ENCODE results near the gene MDH2.
"Not testable (repeated sequence)": the region's sequence is repeated elsewhere in the genome, so short reads cannot be mapped to it uniquely, and the experiment has no call there.

Gene MDH2

GRCh38 chr7:76047811-76048667, at the start of gene MDH2, which contains the start of gene STYXL1:
TSS of gene MDH2 (plus strand) at chr7:76048106. CDS start at chr7:76048161, 55 bp downstream.
TSS of gene STYXL1 (minus strand) at chr7:76048000. CDS start at chr7:76030523, 17,477 bp downstream.
- DNase-seq: peak; percentile 82 to 83

GRCh38 chr7:76000566-76000965, 47.3 kb upstream of the MDH2 start:
- DNase-seq: no peak

- DNase-seq: no peak
Observed at GRCh38 chr7:76002139-76002538, 45.8 kb upstream of the MDH2 start.

GRCh38 chr7:76002822-76003221, 45.1 kb upstream of the MDH2 start:
- DNase-seq: no peak

- no peak for DNase-seq
Observed at GRCh38 chr7:76003351-76003750, 44.6 kb upstream of the MDH2 start.

GRCh38 chr7:76005004-76005403, 42.9 kb upstream of the MDH2 start:
- DNase-seq: not testable (repeated sequence)

- no peak for DNase-seq
Observed at GRCh38 chr7:76008156-76008687, 39.7 kb upstream of the MDH2 start.

- DNase-seq: no peak
Observed at GRCh38 chr7:76009672-76010600, 38.0 kb upstream of the MDH2 start.

GRCh38 chr7:76011442-76011861, 36.5 kb upstream of the MDH2 start:
- DNase-seq: no peak

GRCh38 chr7:76016191-76016947, 31.5 kb upstream of the MDH2 start:
- no peak for DNase-seq

GRCh38 chr7:76018520-76018919, 29.4 kb upstream of the MDH2 start:
- DNase-seq: not testable (repeated sequence)

GRCh38 chr7:76020031-76020714, 27.7 kb upstream of the MDH2 start:
- DNase-seq: peak; percentile 46 to 64

- no peak for DNase-seq
Observed at GRCh38 chr7:76022026-76022780, 25.7 kb upstream of the MDH2 start.

GRCh38 chr7:76023002-76023401, 24.9 kb upstream of the MDH2 start:
- no peak for DNase-seq

- DNase-seq: not testable (repeated sequence)
Observed at GRCh38 chr7:76029682-76030081, 18.2 kb upstream of the MDH2 start.

GRCh38 chr7:76031964-76032363, 15.9 kb upstream of the MDH2 start:
- no peak for DNase-seq

- no peak for DNase-seq
Observed at GRCh38 chr7:76037310-76037709, 10.6 kb upstream of the MDH2 start.

- DNase-seq: no peak
Observed at GRCh38 chr7:76040126-76040525, 7.8 kb upstream of the MDH2 start.

- DNase-seq: no peak
Observed at GRCh38 chr7:76044375-76044865, 3.5 kb upstream of the MDH2 start.

- DNase-seq: no peak
Observed at GRCh38 chr7:76047305-76047810, 548 bp upstream of the MDH2 start.

- DNase-seq: peak in 1 of 2 experiments; percentile 11
Observed at GRCh38 chr7:76048668-76048988, 722 bp downstream of the MDH2 start.
